RWPE1 (cell line): ENCODE results near the gene BRSK2.
A peak's percentile ranks its signal among the peaks of the same experiment; 100 is the strongest.

Experiments used
- CTCF ChIA-PET: fragments of 350-600 bp; sonication (Branson Sonifier 250); formaldehyde crosslinking; extraction: SDS; loops from one replicate; lab custom pipeline; 2021; lab: Yijun Ruan, JAX
- POLR2A ChIA-PET: fragments of 400-600 bp; formaldehyde crosslinking; extraction: SDS; loops from one replicate; lab custom pipeline; 2020; ENCODE audit warnings: antibody characterized with exemption; ENCODE audit not compliant: low non-redundant PET; lab: Yijun Ruan, JAX
- DNase-seq: peaks from one replicate; pipeline ENCODE4 v3.0.0; 2012; ENCODE audit warnings: low spot score
- H3K27ac ChIP-seq: fragments of 450-650 bp; 2 replicates; pipeline ENCODE4 v1.5.1; 2017
- TF ChIP-seq, protein P1 (sequence below): fragments of 450-650 bp; conservative IDR thresholded peaks from 2 replicates; pipeline ENCODE4 v1.5.1; 2017; ENCODE audit warnings: low read depth, mild to moderate bottlenecking

Gene BRSK2

GRCh38 chr11:1435820-1436467, 46.2 kb downstream of the BRSK2 start:
- H3K27ac ChIP-seq: no peak overlapping the region
- CTCF ChIA-PET: interaction anchor here (0.6 to 0.8 kb wide), 2 partner anchors 18 to 230 kb away, joined by 3 read pairs; no protein-coding TSS in a partner anchor
- TF ChIP-seq, protein P1, sequence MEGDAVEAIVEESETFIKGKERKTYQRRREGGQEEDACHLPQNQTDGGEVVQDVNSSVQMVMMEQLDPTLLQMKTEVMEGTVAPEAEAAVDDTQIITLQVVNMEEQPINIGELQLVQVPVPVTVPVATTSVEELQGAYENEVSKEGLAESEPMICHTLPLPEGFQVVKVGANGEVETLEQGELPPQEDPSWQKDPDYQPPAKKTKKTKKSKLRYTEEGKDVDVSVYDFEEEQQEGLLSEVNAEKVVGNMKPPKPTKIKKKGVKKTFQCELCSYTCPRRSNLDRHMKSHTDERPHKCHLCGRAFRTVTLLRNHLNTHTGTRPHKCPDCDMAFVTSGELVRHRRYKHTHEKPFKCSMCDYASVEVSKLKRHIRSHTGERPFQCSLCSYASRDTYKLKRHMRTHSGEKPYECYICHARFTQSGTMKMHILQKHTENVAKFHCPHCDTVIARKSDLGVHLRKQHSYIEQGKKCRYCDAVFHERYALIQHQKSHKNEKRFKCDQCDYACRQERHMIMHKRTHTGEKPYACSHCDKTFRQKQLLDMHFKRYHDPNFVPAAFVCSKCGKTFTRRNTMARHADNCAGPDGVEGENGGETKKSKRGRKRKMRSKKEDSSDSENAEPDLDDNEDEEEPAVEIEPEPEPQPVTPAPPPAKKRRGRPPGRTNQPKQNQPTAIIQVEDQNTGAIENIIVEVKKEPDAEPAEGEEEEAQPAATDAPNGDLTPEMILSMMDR: no peak
- peak; percentile 45 for DNase-seq
- POLR2A ChIA-PET: no interaction called here

- TF ChIP-seq, protein P1: no peak
- no peak overlapping the region for H3K27ac ChIP-seq
- CTCF ChIA-PET: interaction anchor here (0.5 to 0.8 kb wide), 4 partner anchors 17 to 231 kb away, joined by 3 to 4 read pairs (median 3); no protein-coding TSS in a partner anchor
- DNase-seq: no peak
- POLR2A ChIA-PET: no interaction called here
These were observed 46.8 kb downstream of the BRSK2 start for GRCh38 chr11:1436468-1437039.

DNA sequence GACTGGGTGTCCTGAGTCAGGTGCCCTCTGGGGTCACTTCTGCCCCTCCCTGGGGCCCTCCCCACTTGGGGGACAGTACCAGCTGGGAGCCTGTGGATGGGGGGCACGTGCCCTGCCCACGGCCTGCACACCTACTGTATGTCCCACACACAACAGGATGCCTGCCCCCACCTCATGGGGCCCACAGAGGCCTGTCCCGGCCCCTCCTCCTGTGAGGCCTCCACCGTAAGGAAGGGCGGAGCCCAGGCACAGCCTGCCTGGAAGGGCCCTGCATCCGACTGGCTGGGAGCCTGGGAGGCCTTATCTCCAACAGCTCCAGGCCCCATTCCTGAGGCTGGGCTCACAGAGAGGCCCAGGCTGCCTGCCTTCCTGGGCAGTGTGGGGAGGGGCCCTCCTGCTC, 47.8 kb downstream of the BRSK2 start:
- DNase-seq: peak; percentile 27
- POLR2A ChIA-PET: no interaction called here
- CTCF ChIA-PET: interaction anchor here (0.5 to 0.6 kb wide), 2 partner anchors 344 to 802 kb away, joined by 3 to 4 read pairs; no protein-coding TSS in a partner anchor
- TF ChIP-seq, protein P1: no peak
- no peak overlapping the region for H3K27ac ChIP-seq

DNA sequence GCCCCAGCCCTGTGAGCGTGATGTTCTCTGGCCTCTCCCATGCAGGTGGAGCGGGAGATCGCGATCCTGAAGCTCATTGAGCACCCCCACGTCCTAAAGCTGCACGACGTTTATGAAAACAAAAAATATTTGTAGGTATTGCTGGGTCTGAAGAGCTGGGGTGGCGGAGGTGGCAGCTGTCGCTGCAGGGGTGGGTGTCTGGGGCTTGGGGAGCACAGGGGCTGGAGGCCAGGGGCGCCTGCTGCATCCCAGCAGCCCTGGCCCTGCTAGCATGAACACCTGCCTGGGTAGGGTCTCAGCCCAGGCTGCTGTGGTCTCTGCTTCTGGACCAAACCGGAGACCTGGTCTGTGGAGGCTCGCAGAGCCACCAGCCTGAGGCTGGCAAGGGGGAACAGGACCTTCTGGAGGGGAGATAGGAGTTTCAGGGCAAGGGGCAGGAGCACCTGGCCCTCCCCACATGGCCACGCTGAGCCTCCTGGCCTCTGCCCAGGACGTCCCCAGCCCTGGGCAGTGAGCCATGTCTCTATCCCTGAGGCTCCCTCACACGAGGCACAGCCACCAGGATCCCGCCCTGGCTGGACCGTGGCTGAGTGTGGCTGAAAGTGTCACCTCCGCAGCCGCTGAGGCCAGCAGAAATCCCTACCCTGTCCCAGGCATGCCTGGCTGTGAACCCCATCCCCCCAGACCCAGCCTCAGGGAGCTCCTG, 48.7 kb downstream of the BRSK2 start:
- H3K27ac ChIP-seq: no peak overlapping the region
- TF ChIP-seq, protein P1: no peak
- ChIA-PET CTCF (interaction anchor here (0.6 to 0.7 kb wide), 4 partner anchors 157 to 511 kb away, joined by 3 read pairs; no protein-coding TSS in a partner anchor), POLR2A (no interaction called here)
- DNase-seq: no peak

GRCh38 chr11:1438967-1439330, 49.2 kb downstream of the BRSK2 start:
- ChIA-PET CTCF (interaction anchor here (0.7 kb wide), 1 partner anchor 156 kb away, joined by 3 read pairs; no protein-coding TSS in a partner anchor), POLR2A (no interaction called here)
- TF ChIP-seq, protein P1: no peak
- no peak overlapping the region for H3K27ac ChIP-seq
- DNase-seq: no peak

DNA sequence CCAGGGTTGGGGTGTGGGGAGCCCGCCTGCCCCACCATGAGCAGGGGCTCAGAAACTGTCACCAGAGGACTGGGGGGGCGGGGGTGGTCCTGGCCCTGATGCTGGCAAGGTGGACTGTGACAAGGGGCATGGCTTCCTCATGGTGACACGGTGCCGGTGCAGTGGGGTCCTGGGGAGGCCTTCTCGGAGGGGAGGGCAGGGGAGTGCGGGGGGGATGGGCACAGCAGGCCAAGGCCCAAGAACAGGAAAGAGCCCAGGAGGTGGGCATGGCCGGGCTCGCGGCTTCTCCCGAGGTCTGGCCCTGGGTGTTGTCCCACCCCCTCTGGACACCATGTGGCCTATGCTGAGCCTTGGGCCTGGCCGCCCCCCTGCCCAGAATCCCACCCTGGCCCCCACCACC, 49.6 kb downstream of the BRSK2 start:
- no peak for DNase-seq
- CTCF ChIA-PET: interaction anchor here (0.7 to 0.8 kb wide), 2 partner anchors 49 to 156 kb away, joined by 3 to 4 read pairs; no protein-coding TSS in a partner anchor
- POLR2A ChIA-PET: no interaction called here
- no peak overlapping the region for H3K27ac ChIP-seq
- TF ChIP-seq, protein P1: no peak
